DOHH2 (cell line): ENCODE measurements around the gene RESF1.

ENCODE experiments used
- CTCF ChIP-seq: fragments of 200-600 bp; sonication (generic); IDR thresholded peaks from one replicate; pipeline ENCODE4 v1.5.1; 2014; ENCODE audit warnings: antibody characterized with exemption, mild to moderate bottlenecking, low read depth, low read length; ENCODE audit not compliant: poor library complexity, severe bottlenecking
- EZH2phosphoT487 ChIP-seq: fragments of 200-600 bp; sonication (generic); IDR thresholded peaks from 2 replicates; pipeline ENCODE4 v1.6.1; 2017; ENCODE audit warnings: borderline replicate concordance, mild to moderate bottlenecking, antibody characterized with exemption, low read length, moderate library complexity, mixed read lengths

- no peak for TF ChIP-seq CTCF
- no peak for TF ChIP-seq EZH2phosphoT487
Observed at GRCh38 chr12:31991815-31992214, 32.6 kb downstream of the RESF1 start.
